Stimulated activated CD4-positive, alpha-beta T cell treated with anti-CD3 and anti-CD28 coated beads, Interleukin-2, amount 100 ng/mL, for 48 hours (primary cell): ENCODE results near the gene CDY1.
"Not testable (repeated sequence)": the region's sequence is repeated elsewhere in the genome, so short reads cannot be mapped to it uniquely, and the experiment has no call there.

ENCODE experiments used
- DNase-seq, 2 donors: peaks; one replicate each; pipeline ENCODE4 v3.0.0-alpha.2; 2020

CDY1 gene, protein sequence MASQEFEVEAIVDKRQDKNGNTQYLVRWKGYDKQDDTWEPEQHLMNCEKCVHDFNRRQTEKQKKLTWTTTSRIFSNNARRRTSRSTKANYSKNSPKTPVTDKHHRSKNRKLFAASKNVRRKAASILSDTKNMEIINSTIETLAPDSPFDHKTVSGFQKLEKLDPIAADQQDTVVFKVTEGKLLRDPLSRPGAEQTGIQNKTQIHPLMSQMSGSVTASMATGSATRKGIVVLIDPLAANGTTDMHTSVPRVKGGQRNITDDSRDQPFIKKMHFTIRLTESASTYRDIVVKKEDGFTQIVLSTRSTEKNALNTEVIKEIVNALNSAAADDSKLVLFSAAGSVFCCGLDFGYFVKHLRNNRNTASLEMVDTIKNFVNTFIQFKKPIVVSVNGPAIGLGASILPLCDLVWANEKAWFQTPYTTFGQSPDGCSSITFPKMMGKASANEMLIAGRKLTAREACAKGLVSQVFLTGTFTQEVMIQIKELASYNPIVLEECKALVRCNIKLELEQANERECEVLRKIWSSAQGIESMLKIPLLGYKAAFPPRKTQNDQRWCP

DNA sequence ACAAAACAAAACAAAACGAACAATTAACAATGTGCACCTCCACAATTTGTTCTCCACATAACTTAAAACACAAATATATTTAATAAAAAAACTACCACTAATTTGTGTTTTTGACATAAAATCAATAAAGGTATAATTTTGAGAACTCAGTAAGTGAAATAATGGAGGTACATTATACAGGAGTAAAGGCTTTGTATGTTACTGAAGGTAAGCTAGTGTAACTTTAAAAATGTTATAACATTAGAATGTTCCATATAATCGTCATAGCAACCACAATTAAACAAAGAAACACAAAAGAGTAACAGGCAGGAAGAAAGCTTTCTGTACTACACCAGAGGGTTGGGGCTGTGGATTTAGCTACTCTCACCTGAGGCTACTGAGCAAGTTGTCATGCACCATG is at the start of gene CDY1:
Gene CDY1, plus strand, starts transcription at position 301 of the 400 bp plus-strand sequence. CDS start 326 bp downstream, outside the sequence.
- DNase-seq: not testable (repeated sequence)

DNA sequence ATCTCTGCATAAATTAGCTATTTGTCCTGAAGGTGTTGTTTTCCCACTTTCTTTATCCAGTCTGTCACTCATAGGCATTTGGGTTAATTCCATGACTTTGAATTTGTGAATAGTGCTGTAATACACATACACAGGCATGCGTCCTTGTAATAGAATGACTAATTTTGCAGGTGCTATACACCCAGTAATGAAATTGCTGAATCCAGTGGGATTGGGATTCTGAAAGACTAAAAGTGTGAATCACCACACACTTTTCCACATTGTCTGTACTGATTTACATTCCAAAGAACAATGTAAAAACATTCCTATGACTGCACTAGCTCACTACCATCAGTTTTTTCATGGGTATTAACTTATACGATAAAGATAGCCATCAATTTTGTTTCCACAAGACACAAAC is 28.6 kb upstream of the CDY1 start:
- not testable (repeated sequence) for DNase-seq

DNA sequence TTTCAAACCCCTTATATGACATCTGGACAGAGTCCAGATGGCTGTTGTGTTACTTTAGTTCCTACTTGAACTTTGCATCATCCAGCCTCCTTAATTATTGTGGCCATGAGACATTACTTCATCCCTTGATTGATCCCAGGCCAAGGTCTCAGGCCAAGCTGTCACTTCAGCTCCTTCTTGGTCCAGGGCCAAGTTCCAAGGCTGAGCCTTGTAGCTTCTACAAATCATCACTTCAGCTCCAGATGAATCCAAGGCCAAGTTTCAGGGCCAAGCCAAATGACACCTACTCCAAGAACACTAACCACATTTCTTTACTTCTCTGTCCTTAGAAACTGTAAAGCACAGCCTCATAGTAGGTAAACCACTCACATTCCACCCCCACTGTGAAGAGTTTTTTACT is 1.7 kb upstream of the CDY1 start:
- not testable (repeated sequence) for DNase-seq

DNA sequence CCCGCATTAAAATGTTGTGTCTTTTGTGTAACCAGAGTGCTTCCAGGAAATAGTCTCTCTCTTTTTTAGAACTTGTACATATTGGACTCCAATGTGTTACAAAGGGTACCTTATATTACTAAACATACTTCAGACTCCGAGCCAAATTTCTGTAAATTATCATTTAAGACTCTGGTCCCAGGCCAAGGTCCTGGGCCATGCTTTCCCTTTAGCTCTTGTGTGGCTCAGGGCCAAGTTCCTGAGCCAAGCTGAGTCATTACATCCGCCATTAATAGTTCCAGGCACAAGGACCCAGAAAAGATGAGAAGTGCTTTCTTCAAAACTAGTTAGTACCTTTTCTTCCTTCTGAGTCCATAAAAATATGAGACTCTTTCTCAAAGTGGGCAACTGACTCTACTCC is 4.6 kb downstream of the CDY1 start:
- not testable (repeated sequence) for DNase-seq

DNA sequence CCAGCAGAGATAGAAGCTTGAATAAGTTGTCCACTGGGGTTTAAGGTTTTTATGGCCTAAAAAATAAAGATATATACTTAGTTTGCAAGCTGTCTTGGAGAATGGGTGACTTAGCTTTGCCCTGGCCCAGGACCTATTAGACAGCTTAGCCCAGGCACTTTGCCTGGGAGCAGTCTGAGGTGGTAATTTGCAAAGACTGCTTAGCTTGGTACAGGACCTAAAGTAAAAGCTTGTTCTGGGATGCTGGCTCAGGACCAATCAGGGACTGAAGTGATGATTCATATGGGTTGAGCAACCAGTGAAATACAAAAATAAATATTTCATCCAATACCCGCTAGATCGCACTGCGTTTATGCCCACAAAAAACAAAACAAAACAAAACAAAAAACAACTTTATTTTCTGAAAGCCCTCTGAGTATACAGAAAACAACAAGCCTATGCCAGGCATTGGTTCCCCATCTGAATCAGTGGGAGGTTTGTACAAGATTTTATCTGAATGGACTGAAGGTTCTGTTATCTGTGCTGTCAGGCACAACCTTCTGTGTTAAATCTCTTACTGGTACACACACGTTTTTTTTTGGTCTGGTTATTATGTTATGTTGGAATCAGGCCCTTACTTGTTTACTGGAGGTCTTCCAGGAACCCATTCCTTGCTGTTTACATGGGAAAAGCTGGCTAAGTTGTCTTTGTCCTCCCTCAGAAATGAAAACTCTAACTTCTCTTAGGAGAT is 8.6 kb downstream of the CDY1 start:
- not testable (repeated sequence) for DNase-seq

DNA sequence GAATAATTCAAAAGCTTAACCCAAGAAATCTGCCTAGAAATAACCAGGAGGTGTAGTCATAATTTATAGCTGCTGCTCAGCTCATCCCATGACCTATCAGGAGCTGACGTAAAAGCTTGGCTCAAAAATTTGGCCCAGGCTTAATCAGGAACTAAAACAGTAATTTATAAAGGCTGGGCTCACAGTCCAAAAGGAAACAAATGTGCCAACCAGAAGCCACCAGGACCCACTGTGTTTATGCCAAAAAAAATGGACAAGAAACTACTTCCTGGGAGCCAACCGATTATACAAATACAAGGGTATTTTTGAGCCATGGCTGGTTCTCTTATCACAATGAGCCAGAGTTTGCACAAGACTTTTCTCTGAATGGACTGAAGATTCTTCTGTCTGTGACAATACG is 17.9 kb downstream of the CDY1 start:
- not testable (repeated sequence) for DNase-seq

DNA sequence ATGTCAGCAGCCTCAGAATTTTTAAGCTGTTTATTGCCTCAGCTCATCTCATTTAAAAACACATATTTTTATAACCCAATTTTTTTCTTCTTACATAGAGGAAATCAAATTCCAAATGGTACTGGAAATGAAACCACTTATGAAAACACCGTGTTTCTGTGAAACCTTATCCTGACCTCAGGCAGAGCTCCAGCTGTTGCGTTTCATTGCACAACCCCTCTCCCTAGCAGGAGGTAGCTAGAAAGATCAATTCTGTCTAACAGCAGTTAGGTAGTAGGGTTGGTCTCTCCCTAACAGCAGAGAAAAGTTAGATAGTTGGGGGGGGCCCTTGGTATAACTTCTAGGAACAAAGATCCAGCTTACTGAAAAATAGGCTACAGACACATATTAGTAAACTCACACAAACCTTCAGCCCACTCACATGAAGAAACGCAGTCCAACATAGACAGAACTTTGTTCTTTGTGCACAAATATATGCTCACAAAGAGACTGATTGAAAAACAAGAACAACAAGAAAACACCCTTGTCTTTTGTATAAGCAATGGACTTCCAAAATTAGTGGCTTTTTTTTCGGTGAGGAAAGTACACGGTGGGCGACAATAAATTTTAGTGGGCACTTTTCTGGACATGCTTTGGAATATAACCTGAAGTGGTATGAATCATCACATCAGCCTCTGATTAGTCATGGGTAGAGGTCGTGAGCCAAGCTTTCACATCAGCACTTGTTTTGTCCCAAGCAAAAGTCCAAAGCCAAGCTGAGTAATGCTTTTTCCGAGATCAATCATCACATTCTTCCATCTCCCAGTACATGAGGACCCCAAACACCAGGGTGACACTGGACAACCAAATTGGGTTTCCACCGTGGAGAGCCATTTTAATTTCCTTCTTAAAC is 21.4 kb downstream of the CDY1 start:
- not testable (repeated sequence) for DNase-seq
